ENCODE results near the gene NXPH3. TPM values are rescaled to one million over a fixed set of nuclear protein-coding genes. Genes with fewer than 3 reads are reported as not detected.
A peak's percentile ranks its signal among the peaks of the same experiment; 100 is the strongest.

NXPH3 gene
- total RNA-seq, 1 donor from 2014 or later = 0.08 TPM

- no peak for ATAC-seq
- no peak for DNase-seq (ENCODE audit: low spot score)
Measured at GRCh38 chr17:49618028-49618611, 42.4 kb downstream of the NXPH3 start.

GRCh38 chr17:49621420-49621819 lies 45.7 kb downstream of the NXPH3 start:
- DNase-seq (ENCODE audit: low spot score) (no peak), ATAC-seq (no peak)

GRCh38 chr17:49621946-49622529 lies 46.4 kb downstream of the NXPH3 start:
- DNase-seq (ENCODE audit: low spot score) (no peak), ATAC-seq (no peak)

- DNase-seq (ENCODE audit: low spot score) (no peak), ATAC-seq (no peak)
Measured at GRCh38 chr17:49624896-49625295, 49.2 kb downstream of the NXPH3 start.

- peak; percentile 58 for ATAC-seq
- no peak for DNase-seq (ENCODE audit: low spot score)
Measured at GRCh38 chr17:49629447-49629846, 53.8 kb downstream of the NXPH3 start.

DNA sequence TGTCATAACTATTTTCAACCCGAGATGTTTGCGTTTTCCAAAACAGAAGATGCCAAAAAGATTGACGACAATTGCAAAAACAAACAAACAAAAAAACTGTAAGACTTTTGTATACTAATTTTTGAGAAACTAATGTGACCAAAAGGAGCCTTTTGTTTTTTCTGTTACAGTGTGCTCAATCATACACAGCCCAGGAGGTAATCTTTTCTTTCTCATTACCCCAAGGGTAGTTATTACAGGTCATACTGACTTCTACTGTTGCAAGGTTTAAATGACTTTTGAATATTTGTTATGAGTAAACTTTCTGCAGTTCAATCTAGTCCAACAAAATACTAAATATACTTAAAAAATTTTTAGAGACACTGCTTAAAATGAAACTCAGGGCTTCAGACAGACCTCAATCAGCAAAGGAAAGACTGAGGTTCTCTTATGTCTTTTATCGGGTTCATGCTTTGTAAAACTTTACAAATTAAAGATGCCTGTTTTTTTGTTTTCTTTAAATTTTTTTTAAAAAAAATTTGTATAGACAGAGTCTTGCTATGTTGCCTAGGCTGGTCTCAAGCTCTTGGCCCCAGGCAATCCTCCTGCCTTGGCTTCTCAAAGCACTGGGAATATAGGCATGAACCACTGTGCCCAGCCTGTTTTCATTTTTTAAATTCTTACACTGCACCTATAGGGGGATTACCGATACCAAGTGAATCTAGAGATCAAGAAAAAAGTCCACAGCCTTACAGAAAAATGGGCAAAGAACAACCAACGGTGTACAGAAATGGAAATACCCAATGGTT lies 54.6 kb downstream of the NXPH3 start:
- no peak for ATAC-seq
- no peak for DNase-seq (ENCODE audit: low spot score)

- DNase-seq (ENCODE audit: low spot score) (no peak), ATAC-seq (no peak)
Measured at GRCh38 chr17:49631496-49631895, 55.8 kb downstream of the NXPH3 start.

Other genes starting within 250 kb of the NXPH3 start
- gene ZNF652, start 213.6 kb upstream of the NXPH3 start, total RNA-seq = 38.6 TPM
- 93.5 TPM for gene PHB1, start 161.0 kb upstream of the NXPH3 start, total RNA-seq
- gene NGFR, start 80.6 kb upstream of the NXPH3 start, total RNA-seq = 14.0 TPM
- 31.3 TPM for gene SPOP, start 102.2 kb downstream of the NXPH3 start, total RNA-seq
- gene SLC35B1, start 132.1 kb downstream of the NXPH3 start, total RNA-seq = 54.5 TPM
- gene FAM117A, start 188.3 kb downstream of the NXPH3 start, total RNA-seq = 5.3 TPM
- 14.4 TPM for gene KAT7, start 212.8 kb downstream of the NXPH3 start, total RNA-seq

All from left lobe of liver (tissue), 2 donors.